ENCODE measurements around the gene GTF2H2C. TPM values are rescaled to one million over a fixed set of nuclear protein-coding genes. Genes with fewer than 3 reads are reported as not detected.
"Not testable (repeated sequence)": the region's sequence is repeated elsewhere in the genome, so short reads cannot be mapped to it uniquely, and the experiment has no call there.

Gene GTF2H2C
- total RNA-seq, 1 donor from 2014 or later, result 33.4 TPM

DNA sequence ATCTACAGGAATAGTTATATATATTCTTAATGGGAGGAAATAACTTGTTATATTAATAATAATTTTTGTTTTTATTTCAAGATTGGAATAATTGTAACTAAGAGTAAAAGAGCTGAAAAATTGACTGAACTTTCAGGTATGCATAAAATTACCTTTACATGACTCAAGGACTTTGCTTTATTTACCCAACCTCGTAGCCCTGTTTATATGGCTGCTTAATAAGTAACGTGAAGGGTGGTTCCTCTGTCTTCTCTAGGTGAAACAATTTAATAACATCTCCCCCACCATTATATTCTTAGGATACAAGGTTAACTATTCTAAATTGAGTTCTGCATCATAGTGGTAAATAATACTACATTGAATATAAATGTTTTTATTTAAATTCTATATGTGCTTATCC, 8.1 kb downstream of the GTF2H2C start:
- H3K4me3 ChIP-seq; ATAC-seq; DNase-seq; H3K4me1 ChIP-seq; H3K27ac ChIP-seq; intact Hi-C loops (cut with DNase I); H3K27me3 ChIP-seq; H3K36me3 ChIP-seq; H3K9me3 ChIP-seq: not testable (repeated sequence)

DNA sequence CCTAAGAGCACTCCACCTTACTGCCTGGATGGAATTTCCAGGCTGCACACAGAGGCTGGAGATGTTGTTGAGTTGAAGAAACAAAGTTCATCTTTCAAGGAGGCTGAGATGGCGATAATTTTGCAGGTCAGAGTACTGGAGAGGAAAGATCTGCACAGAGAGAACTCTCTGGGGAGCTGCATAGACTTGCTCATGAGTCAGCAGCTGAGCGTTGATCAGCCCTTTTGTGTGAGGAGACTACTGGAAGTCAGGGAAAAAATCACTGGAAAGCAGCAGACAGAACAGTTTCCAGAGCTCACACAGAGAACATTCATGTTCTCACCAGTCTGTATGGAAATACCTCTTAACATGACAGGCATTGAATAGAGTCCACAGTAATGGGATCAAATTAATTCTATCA, 23.4 kb downstream of the GTF2H2C start:
- H3K27ac ChIP-seq; ATAC-seq; H3K4me3 ChIP-seq; intact Hi-C loops (cut with DNase I); DNase-seq; H3K9me3 ChIP-seq; H3K4me1 ChIP-seq; H3K27me3 ChIP-seq; H3K36me3 ChIP-seq: not testable (repeated sequence)

DNA sequence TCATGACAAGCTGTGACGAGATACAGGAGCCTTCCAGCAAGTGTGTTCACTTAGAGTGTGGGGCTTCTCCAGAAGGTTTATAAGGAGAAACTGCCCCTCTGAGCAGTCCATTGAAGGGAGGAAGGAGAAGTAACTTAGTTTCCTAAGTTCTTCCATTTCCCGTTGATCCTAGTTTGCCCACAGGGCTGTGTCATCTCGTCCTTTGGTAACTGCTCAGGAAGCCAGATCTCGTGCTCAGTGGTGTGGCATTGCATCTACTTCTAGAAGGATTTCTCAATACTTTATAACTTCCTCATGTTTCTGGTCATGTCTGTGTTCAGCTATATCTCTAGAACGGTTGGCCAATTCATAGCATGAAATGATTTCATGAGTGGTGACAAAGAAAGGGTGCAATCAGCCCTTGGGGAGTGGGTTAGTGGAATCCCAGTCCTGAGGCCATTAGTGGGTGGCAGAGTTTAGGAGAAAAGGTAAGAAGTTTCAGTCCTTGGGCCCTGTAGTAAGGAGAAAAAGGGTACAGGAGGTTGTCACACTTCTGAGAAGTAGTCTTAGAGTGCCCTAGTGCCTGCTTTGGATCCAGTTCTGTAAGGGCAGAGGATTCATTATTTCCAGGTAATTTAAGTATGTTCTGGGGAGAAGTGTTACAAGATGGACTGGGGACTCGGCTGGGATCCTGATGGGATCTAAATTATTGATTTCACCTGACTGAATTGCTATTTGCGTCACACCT, 36.3 kb downstream of the GTF2H2C start:
- H3K9me3 ChIP-seq; intact Hi-C loops (cut with DNase I); H3K36me3 ChIP-seq; DNase-seq; H3K27ac ChIP-seq; H3K4me3 ChIP-seq; H3K4me1 ChIP-seq; H3K27me3 ChIP-seq: not testable (repeated sequence)
- ATAC-seq, result peak; percentile 92

DNA sequence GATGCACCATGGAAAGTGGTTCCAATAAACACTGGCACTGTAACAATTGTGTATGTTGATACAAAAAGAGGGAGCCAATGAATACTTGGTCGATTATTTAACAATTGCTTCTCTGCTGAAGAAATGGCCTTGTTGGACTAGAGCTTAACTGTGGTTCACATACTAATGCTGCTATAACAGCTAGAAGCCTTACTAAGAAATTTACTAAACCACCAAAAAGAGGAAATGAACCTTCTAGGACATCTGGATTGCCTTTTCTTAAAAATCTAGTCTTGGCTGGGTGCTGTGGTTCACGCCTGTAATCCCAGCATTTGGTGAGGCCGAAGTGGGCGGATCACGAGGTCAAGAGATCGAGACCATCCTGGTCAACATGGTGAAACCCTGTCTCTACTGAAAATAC, 42.0 kb downstream of the GTF2H2C start:
- H3K9me3 ChIP-seq; H3K27ac ChIP-seq; H3K4me3 ChIP-seq; DNase-seq; intact Hi-C loops (cut with DNase I); H3K4me1 ChIP-seq; H3K36me3 ChIP-seq; H3K27me3 ChIP-seq: not testable (repeated sequence)
- ATAC-seq, result peak; percentile 87

DNA sequence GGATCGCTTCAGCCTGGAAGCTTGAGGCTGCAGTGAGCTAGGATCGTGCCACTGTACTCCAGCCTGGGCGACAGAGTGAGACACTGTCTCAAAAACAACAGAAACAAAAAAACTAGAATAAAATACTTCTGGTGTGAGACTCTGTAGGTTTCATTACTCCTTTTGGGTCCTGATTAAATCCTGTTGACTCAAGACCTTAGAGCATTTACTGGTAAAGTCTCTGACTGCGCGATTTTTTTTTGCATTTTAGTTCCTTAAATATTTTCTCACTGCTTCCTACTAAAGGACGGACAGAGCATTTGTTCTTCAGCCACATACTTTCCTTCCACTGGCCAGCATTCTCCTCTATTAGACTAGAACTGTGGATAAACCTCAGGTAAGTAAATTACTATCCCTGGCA, 46.8 kb downstream of the GTF2H2C start:
- intact Hi-C loops (cut with DNase I); H3K27me3 ChIP-seq; H3K9me3 ChIP-seq; DNase-seq; H3K27ac ChIP-seq; H3K4me1 ChIP-seq; H3K4me3 ChIP-seq; H3K36me3 ChIP-seq: not testable (repeated sequence)
- peak; percentile 63 for ATAC-seq

DNA sequence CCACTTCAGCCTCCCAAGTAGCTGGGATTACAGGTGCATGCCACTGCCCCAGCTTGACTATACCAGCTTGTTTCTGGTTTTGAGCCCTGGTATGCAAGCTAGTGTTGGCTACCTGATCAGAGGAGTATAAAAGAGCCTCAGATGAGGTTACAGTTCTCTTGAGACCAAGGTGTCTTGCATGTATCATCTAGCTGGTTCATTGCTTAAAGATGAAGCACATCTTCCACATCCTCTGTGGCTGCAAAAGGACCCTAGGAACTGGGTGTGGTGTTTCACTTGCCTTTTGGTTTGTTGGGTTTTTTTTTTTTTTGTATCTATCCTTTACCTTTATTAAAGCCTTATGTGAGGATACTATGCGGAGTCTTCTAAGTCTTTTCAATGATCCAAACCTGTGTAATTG, 47.8 kb downstream of the GTF2H2C start:
- H3K27ac ChIP-seq; H3K4me1 ChIP-seq; H3K9me3 ChIP-seq; intact Hi-C loops (cut with DNase I); ATAC-seq; H3K4me3 ChIP-seq; DNase-seq; H3K27me3 ChIP-seq; H3K36me3 ChIP-seq: not testable (repeated sequence)

DNA sequence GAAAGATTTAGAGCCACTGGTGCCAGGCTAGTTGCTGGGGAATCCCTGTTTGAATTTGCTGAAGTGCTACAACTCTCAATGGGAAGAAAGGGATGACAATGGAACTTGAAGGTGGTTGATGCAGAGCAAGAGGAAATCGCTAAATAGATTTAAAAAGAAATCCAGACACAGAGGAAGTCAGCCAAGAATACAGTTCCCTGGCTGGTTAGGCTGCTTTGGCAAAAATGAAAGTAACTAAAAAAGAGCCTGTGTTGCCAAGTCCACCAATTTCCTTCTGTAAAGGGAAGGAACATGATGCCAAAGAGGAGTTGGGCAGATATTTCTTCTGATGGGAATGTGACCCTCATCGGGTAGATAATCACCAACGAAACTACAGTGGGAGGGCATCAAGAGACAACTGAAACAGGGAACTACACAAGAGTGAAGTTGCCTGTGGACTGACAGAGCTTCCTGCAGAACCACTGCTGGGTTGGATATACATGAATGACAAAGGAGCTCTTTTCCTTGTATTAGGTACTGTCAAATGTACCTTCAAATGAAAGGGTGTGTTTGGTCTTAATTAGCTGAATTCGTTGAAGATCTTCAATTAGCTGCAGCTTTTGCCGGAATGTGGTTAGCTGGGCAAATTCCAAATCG, 49.0 kb downstream of the GTF2H2C start:
- H3K9me3 ChIP-seq; H3K4me1 ChIP-seq; H3K27ac ChIP-seq; DNase-seq; H3K36me3 ChIP-seq; intact Hi-C loops (cut with DNase I); H3K4me3 ChIP-seq; H3K27me3 ChIP-seq: not testable (repeated sequence)
- peak; percentile 72 for ATAC-seq

DNA sequence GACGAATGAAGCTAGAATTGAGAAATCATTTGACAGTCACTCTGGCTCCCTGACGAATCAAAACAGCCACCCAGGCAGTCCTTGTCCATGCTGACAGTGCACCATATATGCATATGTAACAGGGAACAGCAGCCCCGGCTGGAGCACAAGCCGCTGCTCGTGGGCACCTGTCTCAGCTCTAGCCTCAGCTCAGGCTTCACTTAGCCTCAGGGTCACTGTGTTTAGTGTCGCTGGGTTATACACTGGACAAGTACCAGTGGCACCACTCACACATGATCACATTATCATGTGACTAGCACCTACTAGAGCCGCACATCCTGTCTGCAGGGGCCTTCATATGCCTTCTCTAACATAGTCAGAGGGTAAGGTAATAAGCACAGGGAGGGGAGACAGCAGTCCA, 54.9 kb downstream of the GTF2H2C start:
- H3K36me3 ChIP-seq; H3K4me1 ChIP-seq; H3K4me3 ChIP-seq; intact Hi-C loops (cut with DNase I); H3K9me3 ChIP-seq; H3K27ac ChIP-seq; DNase-seq; H3K27me3 ChIP-seq: not testable (repeated sequence)
- peak; percentile 49 for ATAC-seq

DNA sequence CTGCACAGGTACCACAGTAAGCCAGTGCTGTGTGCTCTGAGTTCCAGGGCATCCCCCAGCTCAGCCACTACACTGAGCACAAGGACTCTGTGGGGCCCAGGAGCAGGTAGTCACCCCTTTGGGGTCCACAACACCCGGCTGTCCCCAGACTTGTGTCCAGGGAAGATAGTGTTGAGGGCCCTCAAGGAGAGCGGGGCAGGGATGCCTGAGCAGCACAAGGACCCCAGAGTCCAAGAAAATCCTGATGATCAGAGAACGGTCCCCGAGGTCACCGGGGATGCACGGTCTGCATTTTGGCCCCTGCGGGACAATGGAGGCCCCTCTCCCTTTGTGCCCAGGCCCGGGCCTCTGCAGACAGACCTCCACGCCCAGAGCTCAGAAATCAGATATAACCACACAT, 71.9 kb downstream of the GTF2H2C start:
- peak; percentile 22 for DNase-seq
- H3K4me3 ChIP-seq; H3K4me1 ChIP-seq; H3K36me3 ChIP-seq; H3K27me3 ChIP-seq; ATAC-seq; H3K27ac ChIP-seq; intact Hi-C loops (cut with DNase I); H3K9me3 ChIP-seq: not testable (repeated sequence)

Other genes starting within 250 kb of the GTF2H2C start
- gene CCDC125, start 227.4 kb upstream of the GTF2H2C start, total RNA-seq, result 11.1 TPM
- gene AK6, start 190.7 kb upstream of the GTF2H2C start, total RNA-seq, result 31.4 TPM
- 31.7 TPM for gene TAF9, start 190.7 kb upstream of the GTF2H2C start, total RNA-seq
- gene RAD17, start 190.4 kb upstream of the GTF2H2C start, total RNA-seq, result 19.1 TPM
- gene MARVELD2, start 145.1 kb upstream of the GTF2H2C start, total RNA-seq, result 32.4 TPM
- 136 TPM for gene OCLN, start 67.4 kb upstream of the GTF2H2C start, total RNA-seq